T-helper 2 cell treated with Interferon-gamma antibody and Interleukin-4, amounts not matched to agents 100 ng/mL and 5 ng/mL, for 36 hours (primary cell): ENCODE measurements around the gene ZBTB46. TPM values are rescaled to one million over a fixed set of nuclear protein-coding genes. Genes with fewer than 3 reads are reported as not detected.

Experiments used
- intact Hi-C: fragments of 100-400 bp; cut with micrococcal nuclease; formaldehyde crosslinking; loops from one replicate; pipeline ENCODE4 v1.15.1; 2023
- total RNA-seq: library from RNA; stranded (reverse); gene quantifications from 2 replicates; pipeline ENCODE4 v1.2.3, GENCODE V29; 2022

The ZBTB46 gene
- total RNA-seq, 1 donor from 2014 or later: 0.32 TPM

- intact Hi-C loops: loop anchor here (5.0 kb wide), 1 partner anchor 171 kb away; the partner anchor contains the start of gene PTK6
Measured at GRCh38 chr20:63708301-63709148, 122.5 kb downstream of the ZBTB46 start.

DNA sequence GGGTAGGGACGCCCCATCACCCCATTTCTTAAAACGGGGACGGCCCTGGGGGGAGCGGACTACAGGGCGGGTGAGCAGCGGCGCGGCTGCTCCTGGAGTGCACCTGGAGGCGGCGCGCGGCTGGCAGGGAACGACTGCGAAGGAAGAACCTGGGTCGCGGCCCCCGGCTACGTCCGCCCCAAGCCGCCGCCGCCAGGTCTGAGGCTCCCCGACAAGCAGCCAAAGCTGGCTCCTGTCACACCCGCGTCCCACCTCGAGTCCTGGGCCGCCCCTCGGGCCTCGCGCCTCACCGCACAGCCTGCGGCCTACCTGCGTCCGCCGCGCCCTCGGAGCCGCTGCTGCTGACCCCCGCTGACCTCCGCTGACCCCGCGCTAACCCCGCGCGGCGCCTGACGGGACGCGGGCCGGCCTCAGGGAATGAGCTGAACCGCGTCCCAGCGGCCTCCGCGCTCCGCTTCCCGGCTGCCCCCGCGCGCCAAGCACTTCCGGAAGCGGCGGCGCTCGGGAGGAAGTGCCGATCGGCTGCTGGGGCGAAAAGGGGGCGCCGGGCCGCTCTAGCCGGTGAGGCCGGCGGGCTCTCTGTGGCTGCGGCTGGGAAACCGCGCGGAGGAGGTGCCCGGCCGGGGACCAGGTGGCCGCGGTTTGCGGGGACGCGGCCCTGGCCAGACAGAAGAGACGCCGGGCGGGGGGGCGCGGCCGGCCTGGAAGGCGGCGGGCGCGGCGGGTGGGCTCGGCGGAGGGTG is 123.3 kb downstream of the ZBTB46 start, which contains the start of the genes ARFRP1 and ZGPAT:
Gene ARFRP1, minus strand, starts transcription at position 419 of the 743 bp plus-strand sequence. CDS start 885 bp downstream, outside the sequence.
Gene ZGPAT, plus strand, starts transcription at position 482 of the 743 bp plus-strand sequence. CDS start 542 bp downstream, outside the sequence.
- intact Hi-C loops: loop anchor here (1.0 to 5.0 kb wide), 5 partner anchors 29 to 170 kb away; partner anchors contain the start of genes LIME1, PTK6 and RTEL1

GRCh38 chr20:63706852-63707557 is 124.1 kb downstream of the ZBTB46 start:
- intact Hi-C loops: loop anchor here (1.0 to 5.0 kb wide), 5 partner anchors 30 to 170 kb away; partner anchors contain the start of genes LIME1, PTK6 and RTEL1

DNA sequence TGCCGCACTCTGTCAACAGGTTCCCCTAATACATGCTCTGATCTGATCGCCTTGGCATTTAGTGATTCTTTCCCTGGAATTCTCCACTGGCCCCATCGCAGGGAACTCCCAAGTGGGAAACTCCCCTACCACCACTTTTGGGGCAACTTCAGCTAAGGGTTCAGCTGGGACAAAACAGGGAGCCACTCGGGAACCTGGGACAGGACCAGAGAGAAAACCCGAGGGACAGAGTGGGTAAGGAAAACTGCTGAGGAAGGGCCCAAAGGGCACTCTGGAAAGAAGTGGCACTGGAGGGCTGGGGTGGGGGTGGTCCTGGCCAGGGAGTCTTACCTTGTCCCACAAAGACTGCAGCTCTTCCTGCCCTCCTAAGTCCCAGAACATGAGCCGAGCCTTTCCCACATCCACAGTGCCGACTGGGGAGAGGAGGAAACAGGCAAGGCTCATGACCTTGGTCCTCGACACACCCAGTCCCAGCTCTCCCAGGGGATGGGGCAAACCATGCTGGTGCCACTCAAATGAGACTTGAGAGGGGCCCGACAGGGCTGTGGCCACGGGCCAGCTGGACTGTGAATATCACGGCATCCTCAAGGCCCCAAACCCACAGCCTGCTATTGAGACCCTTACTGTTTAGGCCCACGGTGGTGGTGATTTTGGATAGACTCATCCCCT is 124.9 kb downstream of the ZBTB46 start:
- intact Hi-C loops: loop anchor here (2.0 to 5.0 kb wide), 3 partner anchors 31 to 169 kb away; partner anchors contain the start of genes LIME1 and PTK6

DNA sequence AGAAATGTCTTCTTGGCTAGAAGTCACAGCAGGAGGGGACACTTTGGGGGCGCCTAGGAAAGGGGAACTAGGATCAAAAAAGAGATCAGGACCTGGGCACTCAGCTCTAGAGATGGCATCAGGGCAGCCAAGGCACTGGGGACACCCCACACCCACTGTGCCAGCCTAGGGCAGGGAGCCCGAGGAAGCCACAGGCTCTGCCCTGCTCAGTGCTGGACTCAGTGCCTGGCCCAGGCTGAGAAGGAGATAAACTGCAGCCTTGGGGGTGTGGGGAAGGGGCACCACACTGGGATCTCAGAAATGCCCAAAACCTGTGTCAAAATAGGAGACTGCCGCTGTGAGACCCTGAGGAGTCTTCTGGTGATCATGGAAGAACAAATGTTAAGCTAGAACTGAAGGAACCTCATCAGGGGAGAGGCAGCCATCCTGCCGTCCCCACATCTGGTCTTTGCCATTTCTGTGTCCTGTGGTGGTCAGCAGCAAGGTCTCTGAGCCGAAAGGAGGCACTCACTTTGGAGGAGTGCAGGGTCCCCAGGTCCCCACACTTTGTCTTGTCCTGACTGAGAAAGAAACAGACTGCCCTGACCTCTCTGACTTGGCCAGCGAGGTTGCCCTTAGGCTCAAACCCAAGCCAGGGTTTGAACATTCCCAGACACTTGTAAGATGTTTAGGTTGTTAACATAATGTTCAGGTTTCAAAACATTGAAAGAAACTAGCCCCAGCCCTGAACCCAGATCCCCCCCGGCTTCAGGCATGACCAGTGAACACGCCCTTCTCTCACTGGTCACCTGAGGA is 125.6 kb downstream of the ZBTB46 start:
- intact Hi-C loops: loop anchor here (2.0 to 5.0 kb wide), 3 partner anchors 31 to 168 kb away; partner anchors contain the start of genes LIME1 and PTK6

GRCh38 chr20:63704749-63705117 is 126.3 kb downstream of the ZBTB46 start:
- intact Hi-C loops: loop anchor here (5.0 kb wide), 1 partner anchor 167 kb away; the partner anchor contains the start of gene PTK6

GRCh38 chr20:63703976-63704748 is 126.9 kb downstream of the ZBTB46 start:
- intact Hi-C loops: no loop called here

GRCh38 chr20:63703471-63703975 is 127.5 kb downstream of the ZBTB46 start:
- intact Hi-C loops: no loop called here

DNA sequence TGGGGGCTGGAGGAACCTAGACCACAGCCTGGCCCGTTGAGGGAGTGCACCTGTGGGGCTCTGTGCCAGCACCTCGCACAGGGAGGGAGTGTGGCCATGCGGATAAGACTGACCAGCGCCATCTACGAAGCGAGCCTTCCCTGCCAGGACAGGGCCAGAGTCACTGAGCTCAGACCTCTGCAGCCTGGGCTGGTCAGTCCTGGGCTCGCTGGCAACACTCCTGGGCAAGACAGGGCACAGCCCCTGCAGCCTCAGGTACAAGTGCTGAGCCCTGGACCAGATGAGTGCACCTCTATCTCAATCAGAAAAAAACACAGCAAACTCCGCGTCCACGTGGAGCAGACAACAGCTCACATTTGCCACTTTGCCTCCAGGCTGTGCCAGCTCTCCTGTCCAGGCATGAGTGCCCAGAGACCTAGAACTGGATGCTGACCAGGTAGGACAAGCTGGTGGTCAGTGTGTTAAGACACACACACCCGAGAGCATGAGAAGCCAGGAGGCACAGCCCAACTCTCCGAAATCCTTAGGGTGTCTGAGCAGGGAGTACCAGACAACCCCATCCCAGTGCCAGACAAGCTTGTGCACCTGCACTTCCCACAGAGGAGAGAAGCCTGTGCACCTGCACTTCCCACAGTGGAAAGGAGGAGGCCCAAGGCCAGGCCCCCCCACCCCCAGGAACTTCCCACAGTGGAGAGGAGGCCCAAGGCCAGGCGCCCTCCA is 128.2 kb downstream of the ZBTB46 start:
- intact Hi-C loops: no loop called here

- intact Hi-C loops: no loop called here
Measured at GRCh38 chr20:63702036-63702665, 128.9 kb downstream of the ZBTB46 start.

DNA sequence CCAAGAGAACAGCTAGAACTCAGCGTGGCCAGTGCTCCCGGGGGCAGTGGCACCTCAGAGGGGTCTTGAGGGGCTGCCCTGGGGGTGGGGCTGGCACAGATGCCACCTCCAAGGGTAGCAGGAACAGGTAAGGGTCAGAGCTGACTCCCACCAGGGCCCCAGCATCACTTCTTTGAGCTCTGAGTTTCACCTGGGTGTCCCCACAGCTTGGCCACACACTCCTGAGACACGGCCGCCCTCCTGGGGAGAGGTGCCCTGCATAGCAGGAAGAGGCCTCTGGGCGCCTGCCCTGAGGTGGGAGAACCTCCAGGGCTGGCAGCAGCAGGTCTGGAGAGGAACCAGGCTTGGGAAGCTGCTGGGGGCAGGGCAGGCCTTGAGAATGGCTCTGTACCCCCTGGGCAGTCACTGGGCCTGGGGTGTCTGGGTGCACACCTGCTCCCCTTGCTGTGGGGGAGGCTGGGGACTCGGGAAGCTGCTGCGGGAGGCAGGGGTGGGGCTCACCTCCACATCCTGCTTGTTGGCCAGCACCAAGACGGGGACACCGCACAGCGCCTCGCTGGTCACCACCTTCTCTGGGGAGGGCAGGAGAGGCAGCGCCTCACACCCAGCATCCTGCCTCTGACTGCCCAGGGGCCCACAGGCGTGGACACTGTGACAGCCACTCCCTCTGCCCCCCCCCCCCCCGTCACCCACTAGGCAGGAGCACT is 129.6 kb downstream of the ZBTB46 start:
- intact Hi-C loops: no loop called here

DNA sequence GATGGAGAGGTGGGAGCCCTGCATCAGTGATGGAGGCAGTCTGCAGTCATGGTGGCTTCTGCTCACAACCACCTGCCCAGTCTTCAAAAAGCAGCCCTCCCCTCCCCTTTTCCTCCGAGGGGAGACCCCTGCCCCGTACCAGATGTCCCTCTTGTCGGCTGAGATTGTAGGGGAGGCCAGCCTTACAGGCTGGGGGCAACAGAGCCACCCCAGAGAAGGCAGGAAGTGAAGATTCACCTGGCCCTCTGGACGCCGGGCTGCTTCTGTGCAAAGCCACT is 130.1 kb downstream of the ZBTB46 start:
- intact Hi-C loops: no loop called here

DNA sequence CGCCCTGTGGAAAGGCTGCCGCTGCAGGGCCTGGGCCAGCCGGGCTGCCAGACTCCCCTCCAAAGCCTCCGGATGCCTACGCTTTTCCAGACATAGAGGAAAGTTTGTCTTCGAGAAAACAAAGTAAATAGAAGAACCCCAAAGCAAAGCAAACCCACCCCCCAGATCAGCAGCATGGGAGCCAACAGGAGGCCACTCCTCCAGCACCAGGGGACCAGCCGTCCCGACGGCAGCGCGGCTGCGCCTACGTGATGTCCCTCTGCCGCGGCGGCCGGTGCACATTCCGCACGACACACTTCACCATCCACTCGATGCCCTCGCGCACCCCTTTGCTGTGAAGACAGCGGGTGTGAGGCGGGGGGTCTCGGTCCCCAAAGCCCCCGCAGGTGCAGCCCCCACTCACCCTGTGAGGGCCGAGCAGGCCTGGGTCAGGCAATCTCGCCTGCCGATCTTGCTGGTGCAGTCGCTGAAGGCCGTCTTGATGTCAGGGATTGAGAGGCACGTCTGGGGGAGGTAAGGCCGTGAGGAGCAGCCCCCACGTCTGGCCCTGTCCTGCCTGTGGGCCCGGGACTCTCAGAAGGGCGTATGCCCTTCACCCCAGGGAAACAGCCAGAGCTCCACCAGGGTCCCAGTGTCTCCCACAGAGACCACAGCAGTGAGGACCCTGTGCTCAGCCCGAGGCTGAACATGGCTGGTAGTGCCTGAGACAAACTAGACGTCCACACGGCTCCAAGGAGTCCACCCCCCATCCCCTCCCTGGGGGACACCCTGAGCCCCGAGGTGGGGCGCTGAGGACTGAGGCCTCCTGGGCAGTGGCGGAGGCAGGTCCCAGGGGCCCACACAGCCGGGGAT is 130.6 kb downstream of the ZBTB46 start:
- intact Hi-C loops: no loop called here

DNA sequence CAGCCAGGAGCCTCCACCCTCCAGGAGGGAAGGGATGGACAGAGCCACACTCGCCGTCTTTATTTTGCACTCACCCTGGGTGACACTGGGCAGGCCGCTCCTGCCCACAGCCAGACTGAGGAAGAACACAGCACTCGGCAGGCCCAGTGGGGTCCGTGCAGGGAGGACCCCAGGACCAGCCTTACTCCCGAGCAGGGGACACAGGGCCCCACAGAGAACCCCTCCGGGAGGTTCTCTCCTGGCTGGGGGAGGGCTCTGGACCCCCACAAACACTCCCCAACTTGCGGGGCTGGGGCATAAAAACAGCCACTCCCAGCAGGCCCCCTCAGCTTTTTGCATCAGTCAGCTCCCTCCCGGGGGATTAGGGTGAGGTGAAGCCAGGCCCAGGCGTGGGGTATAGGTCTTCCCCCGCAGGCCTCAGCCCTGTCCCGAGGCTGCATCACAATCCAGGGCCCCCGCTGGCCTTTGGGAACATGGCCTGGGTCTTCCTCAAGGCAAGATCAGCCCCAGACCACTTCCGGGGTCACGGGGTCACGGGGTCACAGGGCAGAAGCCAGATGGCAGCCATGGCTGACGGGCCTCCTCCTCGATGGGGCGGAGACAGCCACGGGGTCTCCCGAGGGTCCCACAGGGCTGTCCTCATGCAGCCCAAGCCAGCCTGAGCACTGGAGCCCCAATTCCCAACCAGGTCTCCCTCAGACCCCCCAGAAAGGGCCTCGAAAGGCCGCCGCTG is 131.4 kb downstream of the ZBTB46 start:
- intact Hi-C loops: no loop called here

DNA sequence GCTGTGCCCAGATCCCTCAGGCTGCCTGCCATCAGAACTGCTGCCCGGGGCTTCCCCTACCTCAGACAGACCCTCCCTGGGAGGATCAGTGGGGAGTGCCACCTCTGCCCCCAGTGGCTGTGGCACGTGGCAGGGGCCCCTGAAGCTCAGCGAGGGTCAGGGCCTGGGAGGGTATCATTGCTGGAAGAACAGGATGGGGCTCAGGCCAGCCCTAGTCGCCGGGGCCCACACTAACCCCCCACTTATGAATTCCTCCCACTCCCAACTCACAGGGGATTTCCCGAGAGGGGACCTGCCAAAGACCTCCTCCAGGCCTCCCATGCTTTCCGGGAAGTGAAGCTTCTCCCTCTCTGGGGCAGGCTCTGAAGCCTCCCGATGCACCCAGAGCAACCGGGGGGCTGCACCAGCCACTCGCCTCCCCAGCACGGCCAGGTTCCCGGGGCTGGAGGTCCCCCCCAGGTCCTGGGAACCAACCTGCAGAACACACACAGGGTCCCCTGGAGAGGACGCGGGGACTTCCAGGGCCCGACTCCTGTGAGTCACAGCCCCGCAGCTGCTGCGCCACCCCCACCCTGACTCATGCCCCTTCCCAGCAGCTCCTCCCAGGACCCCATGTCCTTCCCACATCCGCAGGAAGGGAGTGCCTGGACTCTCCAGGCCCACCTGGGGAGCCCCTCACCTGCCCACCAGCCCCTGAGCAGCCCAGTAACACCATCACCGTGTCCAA is 132.2 kb downstream of the ZBTB46 start:
- intact Hi-C loops: no loop called here
